ENCODE data around the gene MAT2B.

MAT2B gene

DNA sequence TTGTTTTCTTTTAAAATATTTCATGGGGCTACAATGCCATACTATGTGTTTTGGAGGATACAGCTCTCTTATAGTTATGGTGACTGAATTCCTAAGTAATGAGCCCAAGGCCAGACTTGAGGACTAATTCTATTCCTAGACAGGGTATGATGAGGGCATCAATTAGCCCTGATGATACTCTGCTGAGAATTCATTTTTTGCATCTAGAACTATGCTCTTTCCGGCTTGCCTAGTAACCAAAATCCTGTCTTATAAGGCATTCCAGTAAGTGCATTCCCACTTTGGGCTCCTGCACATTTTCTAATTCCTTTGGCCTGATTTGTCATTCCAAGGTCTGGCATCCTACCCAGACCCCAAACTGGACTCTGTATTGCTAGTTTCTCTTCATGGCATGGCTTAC lies 62.4 kb downstream of the MAT2B start:
- TF ChIP-seq, protein P1, sequence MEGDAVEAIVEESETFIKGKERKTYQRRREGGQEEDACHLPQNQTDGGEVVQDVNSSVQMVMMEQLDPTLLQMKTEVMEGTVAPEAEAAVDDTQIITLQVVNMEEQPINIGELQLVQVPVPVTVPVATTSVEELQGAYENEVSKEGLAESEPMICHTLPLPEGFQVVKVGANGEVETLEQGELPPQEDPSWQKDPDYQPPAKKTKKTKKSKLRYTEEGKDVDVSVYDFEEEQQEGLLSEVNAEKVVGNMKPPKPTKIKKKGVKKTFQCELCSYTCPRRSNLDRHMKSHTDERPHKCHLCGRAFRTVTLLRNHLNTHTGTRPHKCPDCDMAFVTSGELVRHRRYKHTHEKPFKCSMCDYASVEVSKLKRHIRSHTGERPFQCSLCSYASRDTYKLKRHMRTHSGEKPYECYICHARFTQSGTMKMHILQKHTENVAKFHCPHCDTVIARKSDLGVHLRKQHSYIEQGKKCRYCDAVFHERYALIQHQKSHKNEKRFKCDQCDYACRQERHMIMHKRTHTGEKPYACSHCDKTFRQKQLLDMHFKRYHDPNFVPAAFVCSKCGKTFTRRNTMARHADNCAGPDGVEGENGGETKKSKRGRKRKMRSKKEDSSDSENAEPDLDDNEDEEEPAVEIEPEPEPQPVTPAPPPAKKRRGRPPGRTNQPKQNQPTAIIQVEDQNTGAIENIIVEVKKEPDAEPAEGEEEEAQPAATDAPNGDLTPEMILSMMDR (conservative IDR thresholded peaks at IDR 0.05): no peak

More for the DNA sequence above, 62.4 kb downstream of the MAT2B start:
- H3K27ac ChIP-seq: no peak overlapping the region

Data from VCaP (cell line).